Fibroblast of skin of back (primary cell): ENCODE measurements around the gene GABRR3.
"Not testable (repeated sequence)": the region's sequence is repeated elsewhere in the genome, so short reads cannot be mapped to it uniquely, and the experiment has no call there.

ENCODE experiments used
- DNase-seq: peaks from one replicate; pipeline ENCODE4 v3.0.0-alpha.2; 2013

GABRR3 gene

DNA sequence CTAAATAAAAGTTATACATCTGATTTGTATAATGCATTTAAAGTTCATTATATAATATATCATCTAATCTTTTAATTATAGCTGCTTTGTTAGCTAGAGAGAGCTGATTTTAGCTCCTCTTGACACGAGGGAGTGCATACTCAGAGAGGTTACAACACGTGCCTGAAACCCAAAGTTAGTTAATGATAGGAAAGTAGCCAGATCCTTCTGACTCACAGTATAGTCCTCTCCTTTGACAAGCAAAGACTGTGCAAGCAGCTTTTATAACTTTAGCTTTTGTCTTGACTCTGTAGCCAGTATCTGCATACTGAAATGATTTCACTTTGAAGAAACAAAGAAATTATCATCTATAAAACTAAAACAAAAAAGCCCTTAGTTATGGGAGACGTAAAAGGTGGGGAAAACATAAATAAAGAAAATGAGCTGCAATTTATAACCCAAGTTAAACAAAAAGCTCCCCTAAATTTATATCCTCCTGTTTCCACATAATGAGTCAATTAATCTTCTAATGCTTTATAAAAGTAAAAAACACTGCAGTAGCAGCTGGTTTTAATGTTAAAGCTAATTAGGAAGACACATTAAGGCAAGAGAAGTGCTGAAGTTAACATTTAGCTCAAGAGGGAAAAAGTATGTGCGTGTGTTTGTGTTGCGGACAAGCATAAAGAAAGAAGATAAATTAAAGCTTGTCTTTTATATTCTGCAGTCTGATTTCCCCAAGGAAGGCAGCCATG is 13.1 kb downstream of the GABRR3 start:
- peak; percentile 17 for DNase-seq

DNA sequence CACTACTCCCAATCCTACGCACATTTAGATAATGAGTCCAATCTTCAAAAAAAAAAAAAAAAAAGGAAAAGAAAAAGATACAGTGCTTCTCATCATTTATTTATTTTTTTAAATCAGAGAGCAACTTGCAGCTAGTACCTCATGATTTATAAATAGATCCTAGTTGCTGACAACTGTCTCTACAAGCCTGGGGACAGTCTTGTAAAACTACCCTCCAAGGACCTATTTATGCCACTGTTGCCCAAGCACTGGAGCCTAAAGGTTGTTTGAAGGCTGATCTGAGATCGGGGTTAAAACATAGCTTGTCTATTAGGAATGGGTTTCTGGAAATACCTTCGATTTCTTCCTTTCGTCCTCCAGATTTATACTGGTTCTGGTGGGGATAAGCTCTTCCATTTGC is 14.7 kb downstream of the GABRR3 start:
- no peak for DNase-seq

DNA sequence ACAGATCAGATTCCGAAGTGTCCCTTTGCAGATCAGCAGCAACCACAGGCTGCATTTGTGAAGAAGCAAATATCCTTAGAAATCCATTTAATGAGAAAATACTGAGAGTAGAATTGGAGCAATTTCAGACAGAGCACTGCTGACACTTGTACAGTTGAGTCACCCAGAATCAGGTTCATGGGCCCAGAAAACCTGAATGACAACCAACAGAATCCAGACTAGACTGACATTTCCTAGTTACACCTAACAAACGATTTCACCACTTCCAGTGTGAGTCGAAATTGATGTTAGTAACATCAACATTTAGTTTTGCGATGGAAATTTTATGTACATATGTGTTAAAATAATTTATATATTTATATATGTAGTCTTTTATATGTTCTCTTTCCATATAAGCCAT is 16.8 kb downstream of the GABRR3 start:
- DNase-seq, result no peak

DNA sequence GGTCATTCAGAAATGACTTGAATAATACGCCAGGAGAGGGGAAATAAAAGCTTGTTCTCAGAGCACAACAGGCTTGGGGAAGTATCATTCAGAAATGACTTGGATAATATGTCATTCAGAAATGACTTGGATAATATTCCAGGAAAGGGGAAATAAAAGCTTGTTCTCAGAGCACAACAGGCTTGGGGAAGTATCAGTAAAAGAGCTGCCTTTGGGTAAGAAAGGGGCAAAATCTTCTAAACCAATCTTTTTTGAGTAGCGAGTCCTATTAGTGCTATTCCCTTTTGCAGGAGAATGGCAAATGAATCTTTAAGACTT is 20.9 kb downstream of the GABRR3 start:
- no peak for DNase-seq

DNA sequence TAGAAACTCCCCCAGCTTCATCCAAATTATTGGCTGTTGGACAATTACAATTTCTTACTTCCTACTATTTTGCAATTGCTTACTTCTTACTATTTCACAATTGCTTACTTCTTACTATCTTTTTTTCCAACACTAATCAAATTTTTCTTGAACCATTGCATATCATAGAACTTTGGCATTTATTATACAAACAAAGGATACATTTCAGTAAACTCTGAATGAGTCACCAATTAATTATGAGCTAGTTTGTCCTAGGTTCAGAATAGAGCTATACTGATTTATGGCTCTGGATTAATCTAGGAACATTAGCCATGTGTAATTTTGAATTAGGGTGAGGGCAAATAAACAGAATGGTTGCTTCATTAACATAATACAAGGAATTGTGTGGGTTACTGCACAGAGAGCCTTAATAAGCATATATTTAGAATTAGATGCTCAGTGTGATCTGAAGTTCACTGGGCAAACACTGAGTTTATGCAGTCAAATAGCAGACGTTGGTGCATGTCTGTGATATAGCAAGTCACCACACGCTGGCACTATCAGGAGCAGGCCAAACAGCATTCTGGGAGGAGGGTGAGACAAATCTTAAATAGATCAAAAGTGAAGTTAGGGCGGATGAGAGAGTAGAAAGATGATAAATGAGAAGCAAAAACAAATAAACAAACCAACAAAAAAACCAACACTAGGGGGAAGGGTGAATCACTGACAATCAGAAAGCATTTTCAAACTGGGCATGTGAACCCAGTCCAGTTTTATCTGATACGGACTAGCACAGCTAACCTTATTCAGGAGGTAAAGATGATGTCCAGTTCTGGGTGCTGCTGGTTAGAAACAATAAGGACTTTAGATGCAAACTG is 21.5 kb downstream of the GABRR3 start:
- DNase-seq, result no peak

DNA sequence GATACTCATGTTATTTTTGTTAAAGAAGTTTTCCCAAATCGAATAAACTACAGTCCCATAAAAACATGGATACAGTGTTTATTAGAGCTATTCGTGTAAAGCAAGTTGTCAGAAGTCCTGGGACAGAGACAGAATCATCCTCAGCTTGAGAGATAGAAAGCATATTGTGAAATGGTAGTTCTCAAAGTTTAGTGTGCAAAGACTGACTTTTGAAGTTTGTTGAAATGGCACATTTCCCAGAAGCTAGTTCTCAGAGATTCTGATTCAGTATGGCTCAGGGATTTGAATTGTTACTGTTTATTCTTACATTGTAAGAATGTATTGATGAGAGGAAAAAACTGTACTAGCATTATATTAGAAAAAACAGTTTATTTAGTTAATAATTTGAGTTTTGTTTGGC is 22.1 kb downstream of the GABRR3 start:
- DNase-seq, result no peak

DNA sequence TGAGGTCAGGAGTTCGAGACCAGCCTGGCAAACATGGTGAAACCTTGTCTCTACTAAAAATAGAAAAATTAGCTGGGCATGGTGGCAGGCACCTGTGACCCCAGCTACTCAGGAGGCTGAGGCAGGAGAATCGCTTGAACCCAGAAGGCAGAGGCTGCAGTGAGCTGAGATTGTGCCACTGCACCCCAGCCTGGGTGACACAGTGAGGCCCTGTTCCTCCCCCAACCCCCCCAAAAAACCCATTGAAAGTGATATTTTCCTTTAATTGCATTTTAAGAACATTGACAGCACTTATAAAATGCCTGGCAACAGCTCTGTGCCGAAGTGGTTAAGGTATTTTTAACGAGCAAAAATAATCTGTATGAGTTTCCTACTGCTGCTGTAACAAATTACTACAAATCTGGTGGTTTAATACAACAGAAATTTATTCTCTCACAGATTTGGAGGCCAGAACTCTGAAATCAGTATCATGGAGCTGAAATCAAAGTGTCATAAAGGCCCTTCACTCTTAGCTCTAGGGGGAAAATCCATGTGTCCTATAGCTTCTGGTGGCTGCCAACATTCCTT is 24.1 kb downstream of the GABRR3 start:
- DNase-seq, result not testable (repeated sequence)

DNA sequence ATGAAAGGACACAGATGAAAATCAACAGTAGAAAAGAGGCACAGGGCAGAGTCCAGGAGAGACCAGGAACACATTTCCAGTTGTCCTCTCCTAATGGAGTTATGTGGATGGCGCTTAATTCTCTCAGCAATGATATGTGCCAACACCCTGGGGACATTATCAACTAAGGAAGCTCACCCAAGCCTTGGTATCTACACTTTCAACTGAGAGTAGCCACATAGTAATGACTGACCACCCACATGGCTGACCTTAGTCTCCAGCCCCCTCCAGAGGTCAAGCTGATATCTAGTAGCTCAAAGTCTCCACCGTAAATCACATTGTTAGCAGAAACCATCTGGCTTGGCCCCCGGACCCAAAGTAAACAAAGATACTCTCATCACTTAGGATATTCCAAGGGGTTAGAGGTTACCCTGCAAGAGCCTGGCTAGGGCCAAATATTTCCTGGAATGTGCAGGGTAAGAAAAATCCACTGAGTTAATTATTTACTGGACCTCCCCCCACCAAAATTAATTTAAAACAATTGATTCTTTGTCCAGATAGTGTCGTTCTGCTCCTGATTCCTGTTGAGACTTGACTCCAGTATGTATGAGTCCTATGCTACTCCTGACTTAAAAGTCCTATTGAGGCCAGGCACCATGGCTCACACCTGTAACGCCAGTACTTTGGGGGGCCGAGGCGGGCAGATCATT is 24.8 kb downstream of the GABRR3 start:
- DNase-seq, result no peak

DNA sequence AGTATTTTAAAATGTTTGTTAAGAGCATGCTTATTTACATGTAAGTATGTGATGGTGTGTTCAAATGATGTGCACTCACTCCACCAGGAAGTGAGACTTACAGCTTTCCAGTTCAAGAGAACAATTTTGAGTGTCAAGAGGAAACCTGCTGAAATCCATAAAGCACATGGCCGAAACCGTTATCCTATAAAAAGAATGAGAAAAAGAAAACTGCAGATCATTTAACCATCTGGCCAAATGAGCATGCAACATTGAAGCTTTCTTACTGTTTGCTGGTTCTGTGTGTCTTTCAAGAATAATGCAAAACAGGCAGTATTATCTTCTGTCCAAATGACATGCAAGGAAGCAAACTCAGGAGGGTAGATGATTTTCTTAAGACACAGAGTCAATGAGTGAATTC is 26.3 kb downstream of the GABRR3 start:
- no peak for DNase-seq

DNA sequence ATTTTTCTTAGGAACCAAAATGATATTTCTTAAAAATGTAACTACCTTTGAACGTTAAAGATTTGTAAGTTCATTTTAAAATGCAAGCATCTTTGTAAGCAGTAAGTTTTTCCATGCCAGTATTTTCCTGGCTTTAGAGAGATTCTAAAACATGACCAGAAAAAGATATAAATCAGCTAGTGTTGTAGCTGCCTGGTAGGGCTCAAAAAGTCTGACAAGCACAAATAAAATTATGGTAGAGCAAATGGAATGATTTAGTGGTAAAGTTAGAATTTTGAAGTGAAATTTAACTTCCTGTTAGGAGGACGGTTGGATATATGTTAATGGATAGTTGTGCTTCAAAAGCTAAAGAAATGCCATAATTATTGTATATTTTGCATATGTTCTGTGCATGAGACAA is 29.7 kb downstream of the GABRR3 start:
- DNase-seq, result no peak

DNA sequence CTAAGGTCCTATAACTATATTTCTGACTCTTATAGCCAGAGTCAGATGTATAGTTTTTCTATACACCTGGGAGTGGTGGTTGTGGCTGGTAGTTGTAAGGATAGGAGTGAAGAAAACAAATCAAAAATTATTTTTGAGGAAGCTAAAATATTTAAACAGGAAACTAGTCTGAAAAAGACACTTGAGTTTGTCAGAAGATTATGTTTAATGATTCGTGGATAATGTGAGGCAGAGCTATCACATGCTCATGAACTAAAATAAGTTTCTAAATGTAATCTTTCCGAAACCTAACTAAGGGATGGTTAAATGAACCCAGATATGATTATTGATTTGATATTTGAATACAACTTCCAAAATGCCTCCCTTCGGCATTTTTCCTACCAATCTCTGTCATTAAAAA is 30.4 kb downstream of the GABRR3 start:
- no peak for DNase-seq

DNA sequence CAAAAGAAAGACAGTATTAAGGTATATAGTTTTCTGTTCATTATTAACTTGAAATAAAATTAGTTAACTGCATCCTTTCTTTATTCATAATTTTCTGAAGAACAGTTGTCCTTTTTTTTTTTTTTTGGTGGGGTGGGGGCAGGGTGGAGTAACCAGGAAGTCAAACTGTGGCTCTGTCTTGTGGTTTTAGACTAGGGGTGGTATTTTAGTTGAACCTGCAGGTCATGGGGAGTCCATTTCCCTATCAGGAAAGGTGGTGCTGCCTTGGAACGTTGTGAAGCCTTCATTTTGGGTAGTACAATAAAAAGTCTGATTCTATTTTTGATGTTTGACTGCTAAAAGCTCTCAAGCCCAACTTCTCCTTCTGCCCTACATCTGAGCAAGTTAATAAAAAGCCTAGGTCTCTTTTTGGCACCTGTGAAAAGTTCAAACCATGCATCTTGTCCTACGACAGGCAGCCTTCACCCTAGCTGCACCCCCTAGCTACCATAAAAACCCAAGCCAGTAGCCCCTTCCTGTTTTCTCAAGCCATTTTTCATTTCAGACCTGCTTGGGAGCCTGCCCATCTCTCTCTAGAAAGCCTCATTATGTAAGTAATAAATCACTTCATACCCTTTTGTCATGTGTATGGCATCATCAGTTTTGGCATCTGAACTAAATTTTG is 31.7 kb downstream of the GABRR3 start:
- DNase-seq, result no peak

DNA sequence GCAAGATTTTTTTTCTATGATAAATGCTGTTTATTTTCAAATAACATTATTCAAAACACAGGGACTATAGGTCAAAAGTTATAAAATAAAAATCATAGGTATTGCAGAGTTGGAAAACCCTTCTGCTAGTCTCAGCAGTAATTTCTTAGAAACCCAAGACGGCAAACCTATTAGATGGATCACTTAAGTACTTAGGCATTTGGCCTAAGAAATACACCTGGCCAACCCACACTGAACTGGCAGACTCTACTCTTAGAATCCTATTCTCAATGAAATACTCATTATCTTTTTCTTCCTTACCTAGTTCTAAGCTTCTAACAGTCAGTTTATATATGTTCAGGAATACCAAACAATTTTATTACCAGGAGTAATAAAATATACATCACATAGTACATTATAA is 32.4 kb downstream of the GABRR3 start:
- DNase-seq, result no peak

DNA sequence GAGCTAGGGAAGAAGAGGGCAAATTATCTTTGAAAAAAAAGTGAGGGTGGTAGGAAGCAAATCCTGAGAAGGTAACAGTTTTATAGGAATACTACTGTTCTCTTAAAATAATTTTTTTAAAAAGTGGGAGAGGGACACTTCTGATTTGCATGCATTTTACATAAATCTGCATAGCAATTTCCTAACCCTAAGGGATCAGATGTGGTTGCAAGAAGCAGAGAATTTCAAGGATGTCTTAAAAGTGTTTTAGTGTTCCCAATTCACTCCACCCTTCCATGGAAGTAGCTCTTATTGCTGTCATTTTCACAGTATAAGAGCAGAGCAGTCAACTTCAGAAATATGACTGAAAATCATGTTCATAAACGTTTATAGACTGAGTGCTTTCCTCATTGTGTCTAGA is 35.1 kb downstream of the GABRR3 start:
- DNase-seq, result no peak

DNA sequence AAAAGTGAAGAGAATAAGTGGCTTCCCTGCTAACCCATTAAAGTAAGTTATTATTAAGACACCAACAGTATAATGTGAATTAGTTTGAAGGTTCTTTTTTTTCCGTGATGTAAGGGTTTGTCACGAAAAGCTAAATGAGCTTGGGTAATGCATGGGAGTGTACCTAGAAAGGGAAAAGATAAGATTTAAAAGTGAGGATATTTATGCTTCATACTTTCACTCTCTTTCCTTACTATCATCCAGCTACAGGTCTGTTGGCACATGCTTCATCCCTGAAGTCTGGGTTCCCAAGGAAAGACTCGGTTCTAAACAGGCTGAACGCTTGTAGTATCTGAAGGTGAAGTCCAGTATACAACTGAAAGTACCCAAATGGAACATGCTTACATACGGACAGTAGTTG is 36.0 kb downstream of the GABRR3 start:
- no peak for DNase-seq

DNA sequence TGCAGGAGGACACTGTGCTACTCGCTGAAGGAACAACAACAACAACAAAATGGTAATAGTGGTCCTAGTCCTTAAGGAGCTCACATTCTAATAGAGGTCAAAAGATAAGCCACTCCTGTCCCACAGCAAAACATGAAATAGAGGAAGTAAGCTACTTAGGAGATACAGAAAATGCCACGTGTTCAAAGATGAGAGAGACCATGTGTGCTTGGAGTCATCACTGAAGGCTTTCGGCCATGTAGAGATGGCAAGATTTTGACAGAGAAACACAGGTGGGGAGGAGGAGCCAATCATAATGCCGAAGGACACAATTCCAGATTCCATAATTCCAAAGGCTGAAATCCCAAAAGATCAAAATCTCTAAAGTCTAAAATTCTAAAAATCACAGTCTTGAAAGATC is 38.1 kb downstream of the GABRR3 start:
- no peak for DNase-seq

DNA sequence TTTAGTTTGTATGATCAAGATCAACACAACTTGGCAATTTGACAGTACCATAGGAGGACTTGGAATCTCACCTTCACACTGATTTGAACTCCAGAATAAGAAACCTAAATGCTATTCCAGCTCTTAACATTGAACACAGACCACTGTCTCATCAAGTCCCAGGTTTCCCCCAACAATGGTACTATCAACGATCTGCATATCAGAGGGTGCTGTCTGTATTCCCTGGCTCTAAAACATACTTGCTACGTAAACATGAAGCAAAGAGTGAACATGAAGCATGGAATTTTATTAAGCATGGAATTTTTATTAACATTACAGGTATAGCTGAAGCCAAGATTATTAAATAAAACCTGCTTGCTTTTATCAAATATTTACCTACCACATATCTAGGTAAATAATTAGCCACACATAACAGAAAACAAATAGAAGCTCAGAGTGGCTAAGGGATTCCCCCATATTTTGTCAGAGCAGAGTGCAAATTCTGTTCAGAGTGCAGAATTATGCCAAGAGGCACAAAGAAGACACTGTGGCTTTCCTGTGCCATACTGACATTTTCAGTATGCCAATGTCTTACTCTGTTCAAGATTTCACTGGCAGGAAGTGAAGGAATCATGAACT is 40.7 kb downstream of the GABRR3 start:
- DNase-seq, result no peak

DNA sequence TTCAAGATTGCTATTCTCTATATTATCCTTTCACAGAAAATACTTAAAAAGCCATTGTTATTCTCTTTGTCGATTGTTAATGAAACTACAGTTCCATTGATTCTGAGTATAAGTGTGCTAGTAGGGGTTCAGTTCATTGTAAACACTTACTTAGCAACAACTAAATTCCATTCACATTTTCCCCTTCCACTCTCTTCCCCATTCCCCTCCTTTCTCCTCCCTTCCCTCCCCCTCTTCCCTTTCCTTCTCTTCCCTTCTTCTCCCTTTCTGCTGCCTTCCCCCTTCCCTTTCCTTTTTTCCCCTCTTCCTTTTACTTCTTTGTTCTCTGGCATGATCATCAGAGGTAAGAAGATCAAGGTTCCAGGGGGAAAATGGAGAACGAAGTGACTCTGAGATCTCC is 41.6 kb downstream of the GABRR3 start:
- no peak for DNase-seq

DNA sequence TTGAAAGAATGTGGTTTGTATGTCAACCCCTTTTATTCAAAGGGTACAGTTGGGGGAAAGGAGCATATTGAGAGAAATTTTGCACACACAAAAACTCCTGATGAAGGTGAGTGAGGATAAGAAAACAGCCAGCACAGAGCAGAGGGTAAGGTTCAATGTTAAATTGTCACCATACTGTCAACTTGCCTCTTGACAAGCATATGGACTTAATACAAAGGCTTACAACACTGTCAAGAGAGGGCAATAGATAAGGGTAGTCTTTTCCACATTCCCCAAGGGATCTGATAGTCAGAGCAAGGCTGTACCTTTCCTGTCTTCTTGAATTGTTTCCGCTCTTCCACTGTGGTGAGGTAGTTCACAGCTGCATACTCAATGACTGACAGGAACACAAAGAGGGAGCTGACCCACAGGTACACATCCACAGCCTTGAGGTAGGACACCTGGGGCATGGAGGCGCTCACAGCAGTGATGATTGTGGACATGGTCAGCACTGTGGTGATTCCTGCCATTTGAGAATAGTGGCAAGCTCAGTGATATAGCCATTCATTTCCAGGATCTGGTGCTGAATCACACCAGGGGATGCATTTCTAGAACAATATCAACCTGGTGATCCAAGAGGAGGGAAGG is 42.5 kb downstream of the GABRR3 start:
- DNase-seq, result no peak

DNA sequence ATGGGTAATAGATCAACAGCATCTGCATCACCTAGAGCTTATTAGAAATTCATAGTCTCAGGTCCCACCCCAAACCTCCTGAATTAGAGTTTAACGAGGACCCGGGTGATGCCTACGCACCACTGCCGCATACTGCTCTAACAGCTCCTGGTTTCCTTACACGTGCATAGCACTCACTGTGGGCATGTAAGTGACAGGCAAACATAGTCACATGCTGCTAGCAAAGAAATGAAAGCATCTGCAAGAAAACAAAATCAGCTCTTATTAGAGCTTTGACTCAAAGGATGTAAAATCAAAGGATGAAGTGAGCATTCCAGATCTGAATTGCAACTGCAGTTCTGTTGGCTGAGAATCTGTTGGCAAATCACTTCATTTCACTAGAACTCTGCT is 43.8 kb downstream of the GABRR3 start:
- no peak for DNase-seq

DNA sequence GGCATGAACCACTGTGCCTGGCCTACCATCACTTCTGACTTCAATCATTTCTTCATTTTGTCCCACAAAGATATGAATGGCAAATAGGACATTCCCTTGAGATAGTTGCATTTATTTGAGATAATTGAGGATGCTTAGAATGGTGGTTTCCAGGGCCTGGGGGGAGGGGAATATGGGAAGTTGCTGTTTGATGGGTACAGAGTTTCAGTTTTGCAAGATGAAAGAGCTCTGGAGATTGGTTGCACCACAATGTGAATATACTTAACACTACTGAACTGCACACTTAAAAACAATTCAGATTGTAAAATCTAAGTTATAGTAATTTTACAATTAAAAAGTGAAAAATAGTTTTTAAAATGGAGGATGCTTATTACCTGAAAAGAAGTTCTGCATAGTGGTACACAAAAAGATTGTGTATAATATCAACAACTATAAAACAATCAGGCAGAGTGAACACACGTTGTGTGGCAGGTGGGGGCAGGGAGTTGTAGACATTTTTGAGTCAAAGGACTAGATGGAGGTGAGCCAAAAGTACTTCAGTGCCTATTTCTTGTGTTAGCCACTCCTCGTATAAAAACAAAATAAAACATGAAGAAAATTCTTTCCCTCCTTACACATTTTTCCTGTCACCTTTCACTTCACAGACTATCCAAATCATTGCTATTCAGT is 44.4 kb downstream of the GABRR3 start:
- DNase-seq, result no peak
